Fibroblast of villous mesenchyme (primary cell): ENCODE results near the gene COL6A3. TPM values are rescaled to one million over a fixed set of nuclear protein-coding genes. Genes with fewer than 3 reads are reported as not detected.

Source experiments
- DNase-seq: peaks from one replicate; pipeline ENCODE4 v3.0.0-alpha.2; 2010; ENCODE audit warnings: low read depth
- H3K4me3 ChIP-seq: 2 replicates; pipeline ENCODE4 v1.5.1; 2011; ENCODE audit warnings: low read depth, mild to moderate bottlenecking, low read length
- total RNA-seq: library from RNA; depleted of rRNA; stranded (reverse); fragments of >200 nt; gene quantifications from 2 replicates; pipeline ENCODE4 v1.2.3, GENCODE V29; 2012
- TF ChIP-seq, protein P1 (sequence below): IDR thresholded peaks from 2 replicates; pipeline ENCODE4 v1.5.1; 2012; ENCODE audit warnings: low read depth, mild to moderate bottlenecking, low read length; ENCODE audit not compliant: insufficient read depth

Gene COL6A3
- total RNA-seq, 1 donor: 1,329 TPM

DNA sequence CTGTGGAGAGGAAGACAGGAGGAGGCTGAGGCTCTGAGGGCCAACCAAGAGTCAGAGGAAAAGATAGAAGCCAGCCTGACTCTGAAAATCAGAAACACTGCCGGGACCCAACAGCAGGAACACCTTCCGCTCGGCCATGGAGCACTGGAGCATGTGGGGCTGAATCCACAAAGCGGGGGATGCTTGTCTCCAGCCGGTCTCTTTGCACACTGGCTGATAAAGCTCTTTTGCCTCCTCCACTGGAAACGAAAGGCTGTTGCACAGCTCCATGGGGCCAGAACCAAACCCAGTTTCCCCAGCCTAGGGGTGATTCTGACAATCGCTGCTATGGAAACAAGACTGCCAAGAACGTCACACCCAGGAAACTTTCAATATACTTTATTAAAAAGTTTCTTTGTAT lies 90.3 kb downstream of the COL6A3 start:
- TF ChIP-seq, protein P1, sequence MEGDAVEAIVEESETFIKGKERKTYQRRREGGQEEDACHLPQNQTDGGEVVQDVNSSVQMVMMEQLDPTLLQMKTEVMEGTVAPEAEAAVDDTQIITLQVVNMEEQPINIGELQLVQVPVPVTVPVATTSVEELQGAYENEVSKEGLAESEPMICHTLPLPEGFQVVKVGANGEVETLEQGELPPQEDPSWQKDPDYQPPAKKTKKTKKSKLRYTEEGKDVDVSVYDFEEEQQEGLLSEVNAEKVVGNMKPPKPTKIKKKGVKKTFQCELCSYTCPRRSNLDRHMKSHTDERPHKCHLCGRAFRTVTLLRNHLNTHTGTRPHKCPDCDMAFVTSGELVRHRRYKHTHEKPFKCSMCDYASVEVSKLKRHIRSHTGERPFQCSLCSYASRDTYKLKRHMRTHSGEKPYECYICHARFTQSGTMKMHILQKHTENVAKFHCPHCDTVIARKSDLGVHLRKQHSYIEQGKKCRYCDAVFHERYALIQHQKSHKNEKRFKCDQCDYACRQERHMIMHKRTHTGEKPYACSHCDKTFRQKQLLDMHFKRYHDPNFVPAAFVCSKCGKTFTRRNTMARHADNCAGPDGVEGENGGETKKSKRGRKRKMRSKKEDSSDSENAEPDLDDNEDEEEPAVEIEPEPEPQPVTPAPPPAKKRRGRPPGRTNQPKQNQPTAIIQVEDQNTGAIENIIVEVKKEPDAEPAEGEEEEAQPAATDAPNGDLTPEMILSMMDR: no peak
- no peak for DNase-seq

DNA sequence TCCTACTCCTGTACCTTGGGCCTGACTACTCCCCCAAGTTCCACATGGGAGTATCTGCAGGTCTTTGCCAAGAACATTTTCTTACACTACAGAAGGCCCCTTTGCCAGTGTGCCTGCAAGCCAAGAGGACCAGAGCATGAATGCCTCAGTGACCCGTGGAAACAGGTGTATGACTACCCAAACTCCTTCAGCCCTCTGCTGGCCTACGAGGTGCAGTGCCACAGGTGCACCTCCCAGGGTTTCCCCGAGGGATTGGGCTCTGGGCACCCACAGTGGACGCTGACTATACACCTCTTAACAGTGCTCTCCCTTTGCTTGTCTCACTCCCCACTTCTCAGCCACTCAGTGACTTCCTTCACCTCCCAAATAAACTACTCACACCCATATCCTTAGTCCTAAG lies 91.4 kb downstream of the COL6A3 start:
- TF ChIP-seq, protein P1: peak; percentile 37
- DNase-seq: no peak
- no peak overlapping the region for H3K4me3 ChIP-seq

More for the DNA sequence above, 90.3 kb downstream of the COL6A3 start:
- no peak overlapping the region for H3K4me3 ChIP-seq

DNA sequence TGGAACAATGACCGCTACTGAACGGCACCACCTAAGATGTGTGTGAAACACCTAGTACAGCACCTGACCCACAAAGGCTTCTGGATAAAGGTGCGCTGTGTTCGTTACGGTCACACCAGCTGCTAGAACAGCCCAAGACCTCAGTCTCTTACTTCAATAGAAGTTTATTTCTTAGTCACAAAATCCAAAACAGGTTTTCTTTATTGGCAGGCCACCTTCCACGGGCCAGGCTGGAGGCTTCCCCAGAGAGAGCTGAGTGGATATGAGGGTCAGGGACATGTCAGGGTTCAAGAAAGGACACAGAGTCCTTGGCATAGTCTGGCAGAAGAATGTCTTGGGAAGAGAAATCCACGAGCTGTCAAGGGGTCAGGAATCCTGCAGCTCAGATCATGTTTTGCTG lies 92.2 kb downstream of the COL6A3 start:
- DNase-seq: no peak
- TF ChIP-seq, protein P1: no peak
- H3K4me3 ChIP-seq: no peak overlapping the region

DNA sequence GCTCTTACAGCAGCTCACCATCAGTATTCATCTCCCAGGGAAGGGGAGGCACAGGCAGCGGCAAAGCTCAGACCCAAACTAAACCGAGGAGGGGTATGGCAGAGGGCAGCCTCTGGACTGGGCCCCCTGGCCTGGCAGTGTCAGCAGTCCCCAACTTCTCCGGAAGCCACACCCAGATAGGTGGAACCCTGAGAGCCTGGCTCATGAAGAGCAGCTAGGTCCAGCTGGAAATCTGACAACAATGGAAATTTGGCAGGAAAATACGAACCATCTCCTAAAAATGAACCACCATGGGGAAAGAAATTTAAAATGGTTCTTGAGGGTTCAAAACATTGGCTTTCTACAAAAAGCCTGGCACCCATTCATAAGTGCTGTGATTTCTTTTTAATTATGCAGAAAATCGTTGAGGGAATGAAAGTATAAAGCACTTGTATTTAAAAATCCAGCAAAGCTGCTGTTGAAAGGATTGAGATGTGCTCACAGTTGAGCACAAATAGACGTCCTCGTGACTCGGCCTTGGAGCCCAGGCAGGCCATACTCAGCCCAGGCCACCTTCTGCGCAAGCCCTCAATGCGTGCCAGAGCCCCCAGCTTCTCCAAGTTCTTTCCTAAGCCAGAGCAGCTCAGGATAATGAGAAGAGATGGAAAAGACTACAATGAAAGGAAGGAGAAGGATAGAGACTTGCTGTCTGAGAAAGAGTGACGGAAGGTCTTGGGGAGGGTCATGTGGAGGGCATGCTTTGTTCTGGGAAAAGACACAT lies 93.0 kb downstream of the COL6A3 start:
- no peak overlapping the region for H3K4me3 ChIP-seq
- no peak for DNase-seq
- TF ChIP-seq, protein P1: no peak

DNA sequence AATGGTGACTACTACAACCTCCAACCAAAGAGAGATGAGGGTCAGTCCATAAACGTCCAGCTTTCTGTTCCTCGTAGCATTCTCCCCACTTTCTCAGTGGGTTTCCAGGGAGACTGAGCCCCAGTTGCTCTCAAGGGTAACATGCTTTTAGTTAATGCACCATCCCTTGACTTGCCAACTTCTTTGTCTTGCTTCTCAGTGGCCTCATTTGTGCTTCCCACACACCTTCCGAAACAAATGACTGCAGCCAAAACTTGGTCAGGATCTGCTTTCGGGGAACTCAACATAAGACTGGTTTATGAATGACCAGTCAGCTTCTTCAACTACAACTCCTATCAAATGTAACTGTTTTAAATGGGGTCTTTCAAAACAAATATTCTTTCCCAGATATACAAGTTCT lies 94.1 kb downstream of the COL6A3 start:
- TF ChIP-seq, protein P1: no peak
- DNase-seq: no peak
- no peak overlapping the region for H3K4me3 ChIP-seq

DNA sequence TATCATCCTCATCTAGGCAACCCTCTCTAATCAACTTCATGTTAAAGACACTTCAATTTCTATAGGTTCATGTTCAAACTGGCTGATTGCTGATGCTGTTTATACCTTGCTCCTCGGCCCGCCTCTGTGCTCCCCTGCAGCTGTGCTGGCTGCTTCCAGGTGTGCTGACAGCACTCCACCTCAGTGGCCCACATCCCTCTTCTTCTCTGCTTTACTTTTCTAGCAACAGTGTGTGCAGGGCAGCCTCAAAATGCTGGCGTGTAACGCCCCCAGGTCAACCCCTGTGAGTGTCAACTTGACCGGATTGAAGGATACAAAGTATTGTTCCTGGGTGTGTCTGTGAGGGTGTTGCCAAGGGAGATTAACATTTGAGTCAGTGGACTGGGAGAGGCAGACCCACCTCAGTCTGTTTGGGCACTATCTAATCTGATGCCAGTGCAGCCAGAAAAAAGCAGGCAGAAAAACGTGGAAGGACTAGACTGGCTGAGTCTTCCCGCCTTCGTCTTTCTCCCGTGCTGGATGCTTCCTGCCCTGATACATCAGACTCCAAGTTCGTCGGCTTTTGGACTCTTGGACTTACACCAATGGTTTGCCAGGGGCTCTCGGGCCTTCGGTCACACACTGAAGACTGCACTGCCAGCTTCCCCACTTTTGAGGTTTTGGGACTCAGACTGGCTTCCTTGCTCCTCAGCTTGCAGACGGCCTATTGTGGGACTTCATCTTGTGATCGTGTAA lies 94.7 kb downstream of the COL6A3 start:
- TF ChIP-seq, protein P1: no peak
- no peak for DNase-seq
- H3K4me3 ChIP-seq: no peak overlapping the region
